ENCODE results near the gene PIGO. TPM values are rescaled to one million over a fixed set of nuclear protein-coding genes. Genes with fewer than 3 reads are reported as not detected.

The PIGO gene
- total and polyA plus RNA-seq, 2 of the 8 experiments (the other 6 are each of a cell fraction or from before 2014, with no cell fraction given): 20.5 to 31.3 TPM

- Histone ChIP-seq H3K9ac (replicated peaks in 1 of 4; ENCODE audit: extremely low read depth in 1 of 4, low read depth in 3 of 4, low read length in 3 of 4) (peak overlapping the region in 2 of 4 experiments; percentile 34 to 54; a peak in 5 of 7 replicates), H4K5ac (ENCODE audit: insufficient read length, low read depth, low read length) (no peak overlapping the region)
- FAIRE-seq: peak; percentile 68
- TF ChIP-seq KDM5A (IDR thresholded peaks at IDR 0.05; ENCODE audit: low read length) (peak; percentile 62), SIRT6 (IDR thresholded peaks at IDR 0.05; ENCODE audit: low read length) (no peak), TEAD4 (IDR thresholded peaks at IDR 0.05; ENCODE audit: low read depth, low read length) (no peak), CBX5 (IDR thresholded peaks at IDR 0.05; ENCODE audit: low read depth, low read length) (no peak), RNF2 (IDR thresholded peaks at IDR 0.05; ENCODE audit: borderline replicate concordance, low read depth, low read length, missing control alignments, poor library complexity, severe bottlenecking) (no peak), CREB1 (IDR thresholded peaks at IDR 0.05) (0 out of 2 replicates have a peak, but pooled peaks have one; percentile 28), RBBP5 (IDR thresholded peaks at IDR 0.05; ENCODE audit: borderline replicate concordance, low read depth, low read length) (no peak), CTCF (IDR thresholded peaks at IDR 0.05; ENCODE audit: control extremely low read depth in 1 of 3, insufficient read depth in 1 of 3, low read depth in 1 of 3, low read length in 3 of 3) (peak; percentile 90 to 98 (median 90)), POLR2A (IDR thresholded peaks at IDR 0.05; ENCODE audit: control extremely low read depth in 1 of 2, low read depth in 2 of 2, low read length in 2 of 2) (peak in 1 of 2 experiments; percentile 51; a peak in 1 of 3 replicates), SP2 (IDR thresholded peaks at IDR 0.05; ENCODE audit: low read length) (no peak)
Measured at GRCh38 chr9:35116898-35117551, 20.6 kb upstream of the PIGO start.

More at GRCh38 chr9:35116898-35117551, 20.6 kb upstream of the PIGO start:
- Histone ChIP-seq H3K23me2 (ENCODE audit: low read depth, low read length) (peaks cover 18% of the 10 kb centered on the region), H2BK15ac (ENCODE audit: low read length) (no peak overlapping the region), H2AFZ (ENCODE audit: low read length) (peak overlapping the region; percentile 23; the same call in 1 of the 2 replicates), H3K27me3 (replicated peaks in 1 of 4; ENCODE audit: control insufficient read depth in 3 of 4, extremely low read depth in 1 of 4, insufficient read depth in 3 of 4, low read length in 3 of 4) (no peaks in the 10 kb centered on the region), H2AK5ac (ENCODE audit: low read depth, low read length) (no peak overlapping the region), H3K27ac (ENCODE audit: low read depth, low read length) (no peak overlapping the region), H4K20me1 (replicated peaks in 1 of 2; ENCODE audit: control insufficient read depth in 1 of 2, insufficient read depth in 2 of 2, low read length in 2 of 2) (no peaks in the 10 kb centered on the region), H3K79me1 (ENCODE audit: low read depth, low read length) (no peaks in the 10 kb centered on the region), H3K36me3 (ENCODE audit: control insufficient read depth in 2 of 4, insufficient read depth in 4 of 4, low read length in 3 of 4) (no peaks in the 10 kb centered on the region), H3K18ac (ENCODE audit: extremely low read depth, low read length) (no peak overlapping the region; the same call in 1 of the 2 replicates), H4K91ac (replicated peaks; ENCODE audit: insufficient read length, low read length) (no peak overlapping the region), H3K14ac (ENCODE audit: insufficient read length) (no peak overlapping the region), H3K56ac (replicated peaks; ENCODE audit: insufficient read length, low read depth, low read length) (no peak overlapping the region), H3K9me3 (ENCODE audit: insufficient read depth in 2 of 2, low read depth in 1 of 2, low read length in 1 of 2) (no peaks in the 10 kb centered on the region), H2BK12ac (ENCODE audit: low read depth, low read length) (no peak overlapping the region), H3K23ac (ENCODE audit: insufficient read length) (no peak overlapping the region), H2BK120ac (replicated peaks; ENCODE audit: low read depth, low read length) (no peak overlapping the region), H3K4me1 (replicated peaks in 1 of 4; ENCODE audit: control insufficient read depth in 3 of 4, insufficient read depth in 4 of 4, low read length in 3 of 4) (peaks cover 4 to 19% (median 10%) of the 10 kb centered on the region in 4 experiments; a peak in 6 of 7 replicates), H3K4ac (replicated peaks; ENCODE audit: insufficient read length, low read depth, low read length) (no peak overlapping the region), H3K4me3 (ENCODE audit: extremely low read depth in 1 of 4, insufficient read depth in 2 of 4, low read depth in 3 of 4, low read length in 4 of 4) (peak overlapping the region; percentile 49 to 79 (median 65); a peak in 7 of 8 replicates), H2BK20ac (ENCODE audit: low read length) (no peak overlapping the region), H3K79me2 (ENCODE audit: control insufficient read depth in 1 of 2, insufficient read depth in 2 of 2, low read length in 2 of 2) (no peaks in the 10 kb centered on the region), H2BK5ac (ENCODE audit: low read depth, low read length) (0 out of 2 replicates have a peak overlapping the region, but pooled peaks have one; percentile 10), H4K8ac (ENCODE audit: extremely low read depth, insufficient read depth, low read length) (0 out of 2 replicates have a peak overlapping the region, but pooled peaks have one; percentile 7), H3K4me2 (ENCODE audit: insufficient read depth in 1 of 2, low read depth in 2 of 2, low read length in 2 of 2) (peak overlapping the region; percentile 53 to 99)
- POLR2A ChIA-PET (ENCODE audit: partially characterized antibody): interaction anchor here (0.6 to 2.7 kb wide), 4 partner anchors 14 to 142 kb away, joined by 3 to 8 read pairs (median 4); partner anchors contain the start of genes STOML2 and UNC13B
- WGBS, 2 experiments (ENCODE audit: extremely low coverage in 1 of 2, insufficient coverage in 1 of 2, insufficient read length in 1 of 2, insufficient replicate concordance in 2 of 2, low coverage in 1 of 2, low lambda C conversion rate in 2 of 2, missing lambda C conversion rate in 1 of 2): 14% methylated on average over 30 of the region's 30 CpGs; no CpG with 5 or more reads in 1 of the 2 experiments
- peak; percentile 83 to 87 for DNase-seq (ENCODE audit: low read depth in 1 of 2, low spot score in 2 of 2)
- CTCF ChIA-PET (ENCODE audit: partially characterized antibody): interaction anchor here (0.6 to 5.5 kb wide), 35 partner anchors 9 to 652 kb away, joined by 3 to 26 read pairs (median 4); no protein-coding TSS in a partner anchor
